NCI-H1436 (cell line): ENCODE data around the gene OSBPL2.

Experiments used
- DNase-seq: peaks from one replicate; lab custom pipeline; 2025; lab: John Stamatoyannopoulos, UW

Gene OSBPL2

GRCh38 chr20:62344782-62345181, 106.5 kb downstream of the OSBPL2 start:
- no peak for DNase-seq
